GM21786 (cell line): Measurements from ENCODE around the gene CLCA2.
A peak's percentile ranks its signal among the peaks of the same experiment; 100 is the strongest.

Experiments used
- ATAC-seq: cut with Tn5 transposase; IDR thresholded peaks from one replicate; pipeline ENCODE4 v1.9.1; 2021; ENCODE audit not compliant: unreplicated experiment

The CLCA2 gene

DNA sequence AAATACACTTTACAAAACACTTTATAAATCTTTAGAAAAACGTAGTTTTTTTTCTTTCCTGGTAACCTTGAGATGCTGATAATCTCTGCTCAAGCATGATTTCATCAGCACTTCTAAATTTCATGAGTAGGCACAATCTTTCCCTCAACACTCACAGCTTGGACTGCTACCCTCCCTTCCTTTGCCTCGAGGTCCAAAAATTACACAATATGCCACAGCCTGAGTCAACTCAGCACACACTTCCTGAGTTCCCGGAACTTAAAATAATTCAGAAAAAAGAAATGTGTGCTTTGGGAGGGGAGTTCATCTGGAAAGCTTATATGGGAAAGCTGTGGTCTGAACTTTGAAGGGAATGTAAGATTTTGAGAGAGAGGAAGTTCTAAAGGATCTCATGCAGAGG, 5.9 kb downstream of the CLCA2 start:
- ATAC-seq, result no peak

DNA sequence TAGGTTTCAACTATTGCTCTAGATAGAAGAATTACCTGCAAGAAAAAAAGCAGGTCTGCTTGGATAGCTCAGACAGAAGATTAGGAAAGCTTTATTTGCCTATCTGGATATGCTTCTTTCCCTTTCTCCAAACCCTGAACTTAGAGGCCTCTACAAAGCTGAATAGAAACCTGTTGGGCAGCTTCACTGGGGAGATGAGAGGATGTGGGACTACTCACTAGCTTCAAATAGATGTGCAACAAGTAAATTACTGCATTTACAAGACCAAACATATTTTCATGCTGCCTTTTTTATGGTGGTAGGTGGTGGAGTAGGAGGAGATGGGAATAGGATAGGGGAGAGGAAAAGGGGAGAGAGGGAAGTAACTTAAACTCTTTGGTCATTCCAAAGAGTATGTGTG, 6.4 kb downstream of the CLCA2 start:
- no peak for ATAC-seq

DNA sequence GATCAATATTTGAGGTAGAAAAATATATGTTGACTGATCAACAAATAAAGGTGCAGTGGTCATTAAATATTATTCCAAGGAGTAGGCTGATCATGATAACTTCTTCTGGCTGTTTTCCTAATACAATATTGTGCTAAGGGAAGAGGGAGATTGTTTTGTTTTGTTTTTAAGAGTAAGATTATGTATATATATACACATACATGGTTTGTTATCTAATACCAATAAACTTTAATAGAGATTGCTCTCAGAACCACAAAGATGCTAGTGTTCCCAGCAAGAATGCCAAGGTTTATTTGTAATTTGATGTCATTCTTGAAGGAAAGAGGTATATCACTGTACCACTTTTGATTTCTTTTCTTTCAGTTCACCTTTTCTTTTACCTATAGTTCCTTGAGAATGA, 10.1 kb downstream of the CLCA2 start:
- no peak for ATAC-seq

DNA sequence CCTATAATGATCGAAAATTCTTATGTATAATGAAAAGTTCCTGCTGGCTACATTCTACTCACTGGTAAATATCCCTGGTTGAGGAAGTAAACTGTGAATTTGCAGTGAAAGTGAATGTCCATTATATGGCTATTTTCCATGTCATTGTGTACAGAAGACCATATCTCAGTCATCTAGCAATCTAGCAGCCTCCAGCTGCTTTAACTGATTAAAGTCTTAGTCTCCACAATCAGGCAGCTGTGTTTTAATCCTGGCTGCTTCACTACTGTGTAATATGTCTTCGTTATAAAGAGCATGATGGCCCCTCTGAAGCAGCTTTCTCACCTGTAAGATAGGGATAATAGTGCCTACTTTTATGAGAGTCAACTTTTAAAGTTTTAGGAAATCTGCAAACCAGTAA, 11.4 kb downstream of the CLCA2 start:
- ATAC-seq, result no peak

DNA sequence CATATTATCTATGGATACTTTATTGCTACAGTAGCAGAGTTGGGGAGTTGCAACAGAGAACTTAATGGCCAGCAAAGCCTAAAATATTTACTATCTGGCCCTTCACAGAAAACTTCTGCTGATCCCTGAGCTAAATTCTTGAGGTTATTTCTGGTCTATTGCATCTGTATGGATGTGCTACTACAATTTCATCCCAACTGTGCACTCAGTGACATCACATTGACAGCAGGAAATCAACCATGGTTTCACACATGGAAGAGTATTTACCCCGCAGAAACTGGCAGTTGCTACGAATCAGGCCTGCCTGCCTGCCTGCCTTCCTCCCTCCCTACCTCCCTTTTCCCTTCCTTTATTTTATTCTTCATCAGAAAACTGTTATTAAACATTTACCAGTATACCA, 12.1 kb downstream of the CLCA2 start:
- ATAC-seq, result no peak

DNA sequence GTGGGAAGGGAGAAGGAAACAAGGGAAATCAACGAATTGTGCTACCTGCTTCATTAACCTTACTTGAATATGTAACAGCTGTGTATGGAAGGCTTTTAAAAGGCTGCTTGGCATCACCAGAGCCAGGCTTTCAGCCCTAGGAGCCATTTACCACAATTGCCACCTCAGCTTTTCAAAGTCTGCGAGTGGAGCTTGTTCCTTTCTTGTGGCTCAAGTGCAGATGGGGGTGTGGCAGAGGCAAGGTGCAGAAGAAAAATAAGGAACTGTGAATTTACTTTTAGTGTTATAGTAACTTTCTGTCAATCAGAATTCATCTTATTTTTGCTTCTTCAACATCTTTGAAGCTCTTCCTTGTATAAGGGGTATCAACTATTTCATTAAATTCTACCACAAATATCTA, 17.6 kb downstream of the CLCA2 start:
- ATAC-seq, result no peak

DNA sequence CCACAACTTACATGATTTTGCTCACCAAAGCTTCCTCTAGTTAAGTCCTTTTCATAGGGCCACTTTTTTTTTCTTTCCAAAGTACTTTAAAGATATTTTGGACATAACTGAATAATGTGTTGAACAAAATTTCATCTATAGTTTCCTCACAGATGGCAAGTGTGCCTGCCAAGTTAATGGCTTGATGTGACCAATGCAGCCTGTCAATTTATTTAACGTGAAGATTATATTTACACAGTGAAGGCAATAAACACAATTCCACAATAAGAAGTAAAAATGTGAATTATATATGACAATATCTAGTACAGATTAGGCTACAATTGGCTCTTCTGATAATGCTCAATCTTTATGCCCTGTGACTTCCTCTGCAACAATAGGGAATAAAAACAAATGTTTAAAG, 18.0 kb downstream of the CLCA2 start:
- ATAC-seq, result no peak

DNA sequence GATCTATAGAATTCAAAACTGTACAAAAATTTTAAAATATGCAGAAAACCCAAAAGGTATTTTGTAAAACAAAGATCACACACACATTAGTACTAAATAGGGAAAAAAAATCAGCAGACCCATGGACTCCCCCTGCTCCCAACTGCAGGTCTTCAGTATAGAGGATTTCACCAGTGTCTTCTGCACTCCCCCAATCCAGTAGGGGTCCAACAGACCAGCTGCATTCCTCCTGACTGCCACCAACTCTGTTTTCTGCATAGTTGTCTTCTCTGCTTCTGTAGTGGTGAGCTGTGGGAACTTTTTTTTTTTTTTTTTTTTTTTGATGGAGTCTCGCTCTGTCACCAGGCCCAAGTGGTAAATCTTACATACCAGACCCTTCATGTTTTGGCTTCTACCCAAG, 21.9 kb downstream of the CLCA2 start:
- no peak for ATAC-seq

DNA sequence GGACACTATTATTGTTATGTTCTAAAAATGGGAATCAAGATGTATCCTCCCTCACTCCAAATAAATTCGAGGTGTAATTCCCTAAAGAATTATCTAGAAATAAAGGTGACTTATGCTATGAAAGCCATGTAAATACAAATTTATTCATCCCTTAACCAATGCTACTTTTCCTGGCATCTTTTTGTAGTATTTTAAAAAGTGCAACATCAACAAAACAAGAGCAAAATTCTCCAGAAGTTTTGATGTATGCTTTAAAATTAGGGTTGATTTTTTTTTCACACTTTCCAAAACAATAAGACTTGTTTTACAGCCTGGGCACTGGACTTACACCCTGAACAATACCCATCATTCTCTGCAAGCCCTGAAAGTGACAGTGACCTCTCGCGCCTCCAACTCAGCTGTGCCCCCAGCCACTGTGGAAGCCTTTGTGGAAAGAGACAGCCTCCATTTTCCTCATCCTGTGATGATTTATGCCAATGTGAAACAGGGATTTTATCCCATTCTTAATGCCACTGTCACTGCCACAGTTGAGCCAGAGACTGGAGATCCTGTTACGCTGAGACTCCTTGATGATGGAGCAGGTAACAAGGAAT, 23.3 kb downstream of the CLCA2 start:
- ATAC-seq, result no peak

DNA sequence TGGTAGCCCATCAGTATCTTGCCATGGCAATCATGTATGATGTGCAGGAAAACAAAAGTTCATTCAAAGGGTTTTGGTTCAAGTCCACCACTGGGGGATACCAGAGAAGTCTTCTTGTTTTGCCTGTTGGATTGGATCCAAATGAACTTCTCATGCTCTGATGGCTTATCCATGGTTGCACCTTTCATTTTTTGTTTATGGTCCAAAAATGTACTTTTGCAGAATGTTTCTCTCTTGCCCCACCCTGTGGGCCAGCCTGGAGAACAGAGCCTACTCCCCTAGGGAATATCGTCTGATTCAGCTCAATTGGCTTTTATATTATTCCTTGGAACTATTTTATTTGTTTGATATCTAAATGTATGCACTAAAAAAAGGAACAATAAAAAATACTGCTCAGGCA, 24.7 kb downstream of the CLCA2 start:
- ATAC-seq, result no peak

DNA sequence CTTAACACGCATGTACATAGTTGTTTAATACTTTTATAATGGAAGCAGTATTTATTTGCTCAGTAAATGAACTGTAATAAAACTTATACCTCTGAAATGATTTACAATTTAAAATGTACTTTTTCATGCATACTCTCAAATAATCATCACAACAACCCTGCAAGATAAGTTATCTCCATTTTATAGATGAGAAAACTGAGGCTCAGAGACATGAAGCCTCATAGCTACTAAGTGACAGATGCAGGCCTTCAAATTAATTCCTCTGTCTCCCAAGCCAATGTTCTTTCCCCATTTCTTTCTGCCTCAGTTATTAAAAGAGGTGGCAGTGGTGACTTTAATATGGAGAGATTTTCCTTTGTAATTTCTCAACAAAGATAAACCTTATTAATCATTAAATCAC, 25.1 kb downstream of the CLCA2 start:
- no peak for ATAC-seq

DNA sequence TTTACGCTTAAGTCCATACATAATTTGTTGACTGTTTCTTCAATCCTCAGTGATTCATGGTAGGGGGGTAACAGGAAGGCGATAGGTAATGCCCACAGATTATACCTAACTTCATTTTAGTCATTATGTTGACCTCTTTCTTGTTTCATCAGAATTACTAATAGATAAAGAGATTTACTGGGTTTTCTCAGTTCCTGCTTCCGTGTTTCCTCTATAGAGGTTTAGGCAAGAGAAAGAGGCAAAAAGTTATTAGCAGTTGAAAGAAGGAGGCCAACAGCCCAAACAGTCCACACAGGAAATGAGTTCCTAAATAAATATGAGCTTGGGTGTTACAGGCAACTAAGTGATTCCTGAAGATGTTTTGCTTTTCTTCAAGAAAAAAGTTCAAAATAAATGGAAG, 26.9 kb downstream of the CLCA2 start:
- no peak for ATAC-seq

DNA sequence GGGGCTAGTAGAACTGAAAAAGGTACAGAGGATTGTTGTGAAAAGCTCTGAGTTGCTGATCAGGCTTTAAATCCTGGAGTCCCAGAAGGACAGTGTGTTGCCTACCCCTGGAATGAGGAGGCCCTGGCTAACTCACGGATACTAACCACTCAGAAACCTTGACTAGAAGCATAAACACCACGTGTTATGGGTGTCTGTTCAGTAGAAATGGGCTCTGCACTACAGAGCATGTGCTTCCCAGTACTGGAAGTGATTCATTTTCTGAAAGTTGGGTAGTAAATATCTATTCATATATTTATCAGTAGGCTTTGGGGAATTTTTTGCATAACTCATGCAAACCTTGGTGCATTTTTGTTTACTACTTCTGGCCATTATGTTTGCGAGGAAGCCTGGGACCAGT, 29.7 kb downstream of the CLCA2 start:
- ATAC-seq, result no peak

DNA sequence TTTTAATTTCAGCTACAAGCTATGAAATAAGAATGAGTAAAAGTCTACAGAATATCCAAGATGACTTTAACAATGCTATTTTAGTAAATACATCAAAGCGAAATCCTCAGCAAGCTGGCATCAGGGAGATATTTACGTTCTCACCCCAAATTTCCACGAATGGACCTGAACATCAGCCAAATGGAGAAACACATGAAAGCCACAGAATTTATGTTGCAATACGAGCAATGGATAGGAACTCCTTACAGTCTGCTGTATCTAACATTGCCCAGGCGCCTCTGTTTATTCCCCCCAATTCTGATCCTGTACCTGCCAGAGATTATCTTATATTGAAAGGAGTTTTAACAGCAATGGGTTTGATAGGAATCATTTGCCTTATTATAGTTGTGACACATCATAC, 31.1 kb downstream of the CLCA2 start:
- ATAC-seq, result no peak

DNA sequence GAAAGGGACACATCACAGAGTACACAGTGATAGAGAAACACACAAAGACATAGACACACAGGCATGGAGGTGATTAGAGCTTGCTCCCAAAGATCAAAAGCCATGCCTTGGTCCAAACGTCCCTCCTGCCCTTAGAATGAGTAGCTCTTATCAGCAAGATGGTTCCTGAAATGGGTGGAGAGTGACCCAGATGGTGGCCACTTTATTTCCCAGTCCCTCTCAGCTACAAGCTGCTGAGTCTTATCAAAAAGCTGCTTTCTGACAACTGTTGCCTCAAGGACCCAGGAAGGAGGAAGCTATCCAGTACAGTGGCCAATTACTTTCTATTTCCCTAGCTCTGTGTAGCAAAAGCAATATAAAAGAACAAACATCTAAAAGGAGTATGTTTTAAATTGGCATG, 37.0 kb downstream of the CLCA2 start:
- ATAC-seq, result no peak

DNA sequence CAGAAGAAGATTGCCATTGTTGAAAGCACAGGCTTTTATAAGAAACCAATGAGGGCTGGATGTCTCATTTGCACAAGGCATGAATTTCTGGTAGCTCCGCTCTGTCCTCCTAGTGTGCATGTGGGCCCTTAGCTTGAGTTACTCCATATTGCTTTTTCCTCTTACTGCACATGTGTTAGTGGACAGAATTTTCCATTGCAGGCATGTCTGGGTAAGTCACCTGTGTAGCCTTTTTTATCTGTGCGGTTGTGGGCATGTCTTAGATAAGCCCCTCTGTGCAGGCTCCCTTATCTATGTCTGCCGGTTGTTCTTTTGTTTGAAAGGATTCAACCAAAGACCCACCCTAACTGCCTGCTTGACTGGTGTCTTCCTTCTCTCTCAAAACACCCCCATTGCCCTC, 37.5 kb downstream of the CLCA2 start:
- ATAC-seq, result no peak

DNA sequence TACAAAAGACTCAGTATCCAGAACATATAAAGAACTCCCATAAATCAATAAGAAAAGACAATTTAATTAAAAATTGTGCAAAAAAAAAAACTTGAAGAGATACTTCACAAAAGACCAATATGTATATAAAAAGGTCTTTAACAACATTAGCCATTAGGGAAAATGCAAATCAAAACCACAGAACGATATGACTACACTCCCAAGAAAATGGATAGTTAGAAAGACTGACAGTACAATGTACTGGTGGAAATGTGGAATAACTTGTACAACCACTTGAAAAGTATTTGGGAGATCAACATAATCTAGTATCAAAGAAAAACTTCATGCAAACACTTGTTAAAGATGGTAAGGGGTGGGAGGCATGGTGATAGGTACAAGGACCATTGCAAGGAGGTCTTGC, 40.8 kb downstream of the CLCA2 start:
- no peak for ATAC-seq

DNA sequence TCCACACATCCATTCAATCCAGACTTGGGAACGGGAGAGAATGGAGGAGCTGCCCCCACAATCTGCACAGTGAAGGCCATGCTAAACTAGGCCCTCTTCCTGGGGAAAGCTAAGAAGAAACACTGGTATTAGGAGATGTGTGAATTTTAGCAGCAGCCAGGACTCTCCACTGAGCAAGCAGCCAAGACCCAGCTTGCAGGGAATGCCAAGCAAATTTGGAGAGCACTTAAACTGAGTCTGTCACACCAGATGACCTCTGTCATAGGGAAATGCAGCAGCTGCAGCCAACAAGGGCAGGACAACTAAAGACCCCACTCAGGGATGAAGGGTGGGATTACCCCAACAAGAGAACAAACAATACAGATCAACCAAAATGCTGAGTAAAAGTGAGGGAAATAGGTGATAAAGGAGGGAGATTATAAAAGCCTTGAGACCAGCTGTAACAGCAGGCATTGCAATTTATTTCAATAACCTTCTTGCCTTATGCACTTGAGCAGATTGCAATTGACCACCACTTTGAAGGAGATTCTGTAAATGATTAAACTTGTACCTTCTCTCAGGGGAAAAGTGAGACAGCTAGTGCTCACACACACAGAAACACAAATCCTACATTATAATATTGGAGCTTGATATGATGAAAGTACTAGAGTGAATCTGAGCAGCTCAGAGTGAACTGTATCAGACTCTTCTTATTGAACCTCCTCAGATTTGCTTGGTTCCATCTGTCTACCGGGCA, 42.3 kb downstream of the CLCA2 start:
- no peak for ATAC-seq

DNA sequence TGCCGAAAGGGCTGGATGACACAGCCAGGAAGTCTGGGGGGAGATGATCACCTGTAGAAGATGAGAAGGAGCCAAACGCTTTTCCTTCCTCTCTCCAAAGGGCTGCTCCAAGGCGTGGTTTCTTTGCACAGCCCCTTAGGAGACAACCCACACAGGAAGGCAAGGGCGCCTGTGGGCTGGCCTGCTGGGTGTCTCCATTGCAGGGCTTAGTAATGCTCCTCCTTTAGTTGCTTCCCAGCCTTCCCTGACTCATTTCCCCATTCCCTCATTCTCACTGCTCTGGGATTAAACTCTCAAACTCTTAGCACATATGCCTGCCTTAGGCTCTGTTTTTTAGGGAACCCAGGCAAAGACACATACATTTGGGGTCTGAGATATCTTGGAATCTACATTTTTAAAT, 43.0 kb downstream of the CLCA2 start:
- ATAC-seq, result no peak

DNA sequence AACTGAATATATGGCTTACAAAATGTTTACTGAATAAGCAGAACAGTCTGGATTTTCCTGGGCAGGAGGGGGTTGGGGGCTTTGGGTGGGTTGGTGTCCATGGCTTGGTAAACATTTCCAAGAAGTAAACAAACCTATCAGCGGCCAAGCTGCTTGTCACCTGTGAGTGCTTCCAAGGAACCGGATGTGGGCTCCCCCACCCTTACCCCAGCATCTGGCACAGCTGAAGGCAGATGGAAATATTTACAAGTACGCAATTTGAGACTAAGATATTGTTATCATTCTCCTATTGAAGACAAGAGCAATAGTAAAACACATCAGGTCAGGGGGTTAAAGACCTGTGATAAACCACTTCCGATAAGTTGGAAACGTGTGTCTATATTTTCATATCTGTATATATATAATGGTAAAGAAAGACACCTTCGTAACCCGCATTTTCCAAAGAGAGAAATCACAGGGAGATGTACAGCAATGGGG, 44.6 kb downstream of the CLCA2 start, which contains the start of gene CLCA1:
CLCA1 (plus strand) TSS at position 427 of the 477 bp plus-strand sequence; CDS start at position 472, 45 bp downstream.
- no peak for ATAC-seq

DNA sequence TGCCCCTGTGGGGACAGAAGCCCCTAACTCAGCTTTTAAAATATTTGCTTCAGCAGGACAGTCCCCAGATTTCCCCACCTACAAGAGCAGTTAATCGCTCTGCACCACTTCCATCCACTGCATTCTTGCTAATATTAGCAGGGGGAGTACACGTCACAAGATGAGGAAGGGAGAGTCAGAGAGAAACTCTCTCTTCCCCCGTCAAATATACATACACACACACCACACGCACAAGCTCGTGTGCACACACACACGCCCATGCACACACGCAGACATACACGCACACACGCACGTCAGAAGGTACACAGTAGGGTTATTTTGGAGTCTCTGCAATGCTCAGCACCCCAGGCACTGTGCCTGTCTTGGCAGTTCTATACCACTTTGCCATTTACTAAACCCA, 46.9 kb downstream of the CLCA2 start:
- peak; percentile 39 for ATAC-seq

DNA sequence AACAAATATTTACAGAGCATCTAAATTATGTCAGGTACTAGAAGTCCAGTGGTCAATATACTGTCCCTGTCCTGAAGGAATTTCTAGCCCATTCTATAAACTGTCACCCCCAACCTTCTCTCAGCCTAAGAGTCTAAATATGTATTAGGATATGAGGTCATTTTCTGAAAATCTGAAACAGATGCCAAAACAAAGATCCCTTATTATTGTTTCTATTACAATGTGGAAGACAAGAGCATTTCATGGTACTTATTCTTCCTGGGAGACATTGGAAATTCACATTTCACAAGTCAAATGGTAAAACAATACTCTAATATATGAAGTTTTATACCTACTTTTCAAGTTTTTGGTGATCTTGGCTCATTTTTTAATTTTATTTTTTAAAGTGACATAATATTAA, 47.3 kb downstream of the CLCA2 start:
- no peak for ATAC-seq

DNA sequence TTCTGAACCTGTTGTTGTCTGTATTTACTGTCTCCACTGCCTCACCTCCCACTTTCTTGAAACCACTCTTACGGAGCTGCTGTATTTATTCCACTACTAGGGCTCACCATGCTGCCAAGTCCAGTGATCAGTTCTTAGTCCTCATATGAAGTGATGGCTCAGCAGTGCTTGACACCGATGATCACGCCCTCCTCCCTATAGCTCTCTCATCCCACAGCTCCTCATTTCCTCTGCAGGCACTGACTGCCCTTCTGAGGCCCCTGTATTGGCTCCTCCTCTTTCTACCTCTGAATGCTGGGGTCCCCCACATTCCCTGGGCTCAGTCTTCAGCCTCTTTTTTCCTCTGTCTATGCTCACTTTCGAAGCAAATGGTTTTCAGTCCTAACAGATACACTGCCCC, 48.2 kb downstream of the CLCA2 start:
- no peak for ATAC-seq
